HG03354 (cell line): Measurements from ENCODE around the gene DNM2.
"Not testable (repeated sequence)": the region's sequence is repeated elsewhere in the genome, so short reads cannot be mapped to it uniquely, and the experiment has no call there.

Experiments
- ATAC-seq: cut with Tn5 transposase; IDR thresholded peaks from one replicate; pipeline ENCODE4 v1.9.1; 2021; ENCODE audit warnings: mild to moderate bottlenecking; ENCODE audit not compliant: unreplicated experiment, poor library complexity, severe bottlenecking

The DNM2 gene

DNA sequence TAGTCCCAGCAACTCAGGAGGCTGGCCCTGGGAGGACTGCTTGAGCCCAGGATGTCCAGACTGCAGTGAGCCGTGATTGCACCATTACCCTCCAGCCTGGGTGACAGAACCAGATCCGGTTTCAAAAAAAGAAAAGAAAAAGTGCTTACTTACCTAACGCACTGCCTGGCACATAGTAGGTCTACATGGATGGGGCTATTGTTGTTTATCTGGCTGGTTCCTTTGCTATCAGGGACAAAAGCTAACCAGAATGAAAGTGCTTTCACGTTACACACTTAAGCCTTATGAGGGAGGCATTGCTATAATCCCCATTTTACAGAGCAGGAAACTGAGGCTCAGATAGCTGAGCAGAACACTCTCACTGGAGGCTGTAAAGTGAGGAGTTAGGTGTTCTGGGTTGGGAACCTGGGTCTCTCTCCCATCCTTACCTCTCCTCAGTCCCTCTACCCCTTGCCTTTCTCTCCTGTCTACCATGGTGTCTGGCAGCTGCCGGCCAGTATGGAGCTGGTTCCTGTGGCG lies 2.8 kb downstream of the DNM2 start:
- ATAC-seq, result no peak

DNA sequence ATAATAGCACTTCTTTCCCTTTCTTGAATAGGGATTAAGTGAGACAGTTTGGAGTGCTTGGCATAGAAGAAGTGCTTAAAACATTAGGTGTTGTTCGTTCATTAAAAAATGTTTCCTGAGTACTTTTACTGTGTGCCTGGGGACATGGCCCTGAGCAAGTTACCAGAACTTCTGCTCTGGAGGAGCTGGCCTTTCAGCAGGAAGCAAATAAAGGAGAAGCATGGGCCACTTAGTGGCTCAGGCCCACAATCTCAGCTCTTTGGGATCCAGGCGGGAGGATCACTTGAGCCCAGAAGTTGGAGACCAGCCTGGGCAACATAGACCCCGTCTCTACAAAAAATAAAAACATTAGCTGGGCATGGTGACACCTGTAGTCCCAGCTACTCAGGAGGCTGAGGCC lies 5.7 kb downstream of the DNM2 start:
- no peak for ATAC-seq

DNA sequence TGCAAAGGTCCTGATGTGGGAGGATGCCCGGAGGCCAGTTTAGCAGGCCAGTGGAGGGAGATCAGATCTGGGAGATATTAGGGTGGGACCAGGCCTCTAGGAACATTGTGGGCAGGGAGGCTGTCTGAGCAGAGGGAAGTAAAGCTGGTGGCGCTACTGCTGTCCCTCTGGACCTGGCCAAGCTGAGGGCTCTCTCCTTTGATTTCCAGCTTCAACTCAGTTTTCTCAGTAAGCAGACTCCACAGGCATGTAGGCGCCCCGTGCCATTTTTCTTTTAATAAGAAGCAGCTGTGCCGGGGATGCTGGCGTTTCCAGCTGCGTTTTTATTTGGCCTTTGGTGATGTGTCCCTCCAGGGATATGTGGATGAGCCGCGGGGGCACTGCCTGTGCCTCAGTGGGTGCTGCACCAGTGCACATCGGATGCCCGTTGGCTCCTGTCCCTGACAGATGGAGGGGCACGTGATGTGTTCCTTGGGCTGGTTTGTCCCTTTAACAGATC lies 6.7 kb downstream of the DNM2 start:
- ATAC-seq, result no peak

DNA sequence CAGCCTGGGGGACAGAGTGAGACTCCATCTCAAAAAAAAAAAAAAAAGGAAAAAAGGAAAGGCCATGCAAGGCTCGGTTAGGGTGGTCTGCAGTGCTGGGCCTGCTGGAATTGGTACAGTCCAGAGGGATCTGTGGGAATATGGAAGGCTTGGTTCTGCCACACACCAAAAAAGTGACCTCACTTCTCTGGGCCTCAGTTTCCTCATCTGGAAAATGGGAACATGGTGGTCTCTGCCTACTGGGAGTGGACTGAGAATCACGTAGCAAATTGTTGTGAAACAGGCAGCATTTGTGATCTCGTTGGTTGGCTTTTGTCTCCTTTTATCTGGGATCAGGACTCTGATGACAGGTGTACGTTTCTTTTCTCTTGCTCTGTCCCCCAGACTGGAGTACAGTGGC lies 7.5 kb downstream of the DNM2 start:
- ATAC-seq, result no peak

DNA sequence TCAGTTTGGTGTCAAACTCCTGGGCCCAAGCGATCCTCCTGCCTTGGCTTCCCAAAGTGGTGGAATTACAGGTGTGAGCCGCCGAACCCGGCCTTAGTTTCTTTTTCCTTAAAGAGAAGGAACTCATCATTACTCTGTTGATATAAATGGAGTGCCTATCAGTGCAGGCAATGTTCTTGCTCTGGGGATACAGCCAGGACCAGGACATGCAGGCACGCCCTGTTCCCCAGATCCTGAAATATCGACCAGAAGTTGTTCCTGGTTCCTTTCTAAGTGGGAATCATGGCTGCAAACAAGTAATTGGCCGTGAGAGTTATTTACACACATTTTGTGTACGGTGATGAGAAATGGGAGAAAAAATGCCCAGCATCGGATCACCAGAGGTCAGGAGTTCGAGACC lies 8.4 kb downstream of the DNM2 start:
- no peak for ATAC-seq

DNA sequence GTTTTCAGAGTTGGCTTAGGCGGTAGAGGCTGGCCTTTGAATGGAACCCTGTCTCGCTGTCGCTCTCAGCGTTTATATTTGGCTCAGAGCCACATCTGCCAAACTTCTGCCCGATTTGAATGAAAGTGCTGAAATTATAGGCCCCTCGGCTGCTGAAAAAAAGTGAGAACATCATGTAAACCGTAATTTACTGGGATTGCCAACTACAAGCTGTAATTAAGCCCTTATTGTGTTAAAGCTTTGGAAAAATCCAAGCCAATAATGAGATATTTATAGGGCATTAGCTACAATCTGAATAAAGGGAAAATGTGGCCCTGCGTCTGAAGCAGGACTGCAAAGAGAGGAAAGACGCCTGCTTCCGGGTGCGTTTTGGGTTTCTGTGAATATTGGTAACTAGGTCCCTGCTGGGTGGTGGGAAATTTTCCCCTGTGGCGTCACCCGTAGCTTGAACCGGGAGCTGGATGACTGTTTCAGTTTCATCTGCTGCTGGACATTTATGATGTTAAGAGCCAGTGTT lies 9.9 kb downstream of the DNM2 start:
- no peak for ATAC-seq

DNA sequence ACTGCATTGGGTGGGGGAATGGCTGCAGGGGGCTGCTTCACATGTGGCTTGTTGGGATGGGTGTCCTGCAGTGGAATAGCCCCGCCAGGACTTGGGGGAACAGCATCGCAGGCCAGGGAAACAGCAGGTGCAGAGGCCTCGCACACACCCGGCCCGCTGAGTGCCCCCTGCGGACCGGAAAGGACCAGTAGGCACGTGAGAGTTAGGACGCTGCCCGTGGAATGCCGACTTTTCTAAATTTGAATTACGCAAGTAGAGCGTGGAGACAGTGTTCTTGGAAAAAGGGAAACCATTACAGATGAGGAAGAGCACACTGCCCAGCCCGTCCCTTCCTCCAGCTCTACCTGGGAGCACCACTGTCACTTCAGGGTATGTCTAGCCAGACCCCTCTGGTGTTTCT lies 11.5 kb downstream of the DNM2 start:
- no peak for ATAC-seq

DNA sequence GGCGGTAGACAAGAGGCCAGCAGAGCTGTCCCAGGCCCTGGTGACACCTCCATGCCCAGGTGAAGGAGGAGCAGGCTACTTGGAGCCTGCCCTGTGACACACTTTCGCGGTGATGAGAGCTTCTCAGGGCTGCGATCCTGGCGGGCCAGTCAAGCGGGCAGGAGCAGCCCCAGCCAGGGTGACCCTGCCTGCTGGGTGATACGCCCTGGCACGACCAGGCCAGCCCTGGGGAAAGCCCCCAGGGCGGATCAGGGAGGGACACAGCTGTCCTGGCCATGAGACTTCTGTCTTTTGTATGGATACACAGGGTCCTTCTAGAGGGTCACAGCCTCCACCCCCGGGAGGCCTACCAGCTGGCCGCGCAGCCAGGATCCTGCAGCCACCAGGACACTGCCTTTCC lies 13.1 kb downstream of the DNM2 start:
- no peak for ATAC-seq

DNA sequence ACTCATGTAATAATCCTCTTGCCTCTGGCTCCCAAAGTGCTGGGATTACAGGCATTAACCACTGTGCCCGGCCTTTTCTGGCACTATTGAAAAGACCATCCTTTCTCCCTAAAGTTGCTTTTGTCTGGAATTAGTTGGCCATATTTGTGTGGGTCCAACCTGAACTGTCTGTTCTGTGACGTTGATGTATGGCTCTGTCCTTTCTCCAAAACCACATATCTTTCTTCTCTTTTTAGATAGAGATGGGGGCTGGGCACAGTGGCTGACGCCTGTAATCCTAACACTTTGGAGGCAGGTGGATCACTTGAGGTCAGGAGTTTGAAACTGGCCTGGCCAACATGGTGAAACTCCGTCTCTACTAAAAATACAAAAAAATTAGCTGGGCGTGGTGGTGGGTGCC lies 17.9 kb downstream of the DNM2 start:
- no peak for ATAC-seq

DNA sequence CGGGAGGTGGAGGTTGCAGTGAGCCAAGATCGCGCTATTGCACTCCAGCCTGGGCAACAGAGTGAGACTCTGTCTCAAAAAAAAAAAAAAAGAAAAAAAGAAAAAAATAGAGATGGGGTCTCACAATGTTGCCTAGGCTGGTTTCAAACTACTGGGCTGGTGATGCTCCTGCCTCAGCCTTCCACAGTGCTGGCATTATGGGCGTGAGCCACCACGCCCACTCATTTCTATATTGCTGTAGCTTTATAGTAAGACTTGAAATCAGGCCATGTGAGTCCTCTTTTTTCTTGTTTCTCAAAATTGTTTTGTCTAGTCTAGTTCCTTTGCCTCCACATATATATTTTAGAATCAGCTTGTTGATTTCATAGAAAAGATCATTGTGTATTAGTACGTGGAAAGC lies 18.3 kb downstream of the DNM2 start:
- ATAC-seq, result no peak

DNA sequence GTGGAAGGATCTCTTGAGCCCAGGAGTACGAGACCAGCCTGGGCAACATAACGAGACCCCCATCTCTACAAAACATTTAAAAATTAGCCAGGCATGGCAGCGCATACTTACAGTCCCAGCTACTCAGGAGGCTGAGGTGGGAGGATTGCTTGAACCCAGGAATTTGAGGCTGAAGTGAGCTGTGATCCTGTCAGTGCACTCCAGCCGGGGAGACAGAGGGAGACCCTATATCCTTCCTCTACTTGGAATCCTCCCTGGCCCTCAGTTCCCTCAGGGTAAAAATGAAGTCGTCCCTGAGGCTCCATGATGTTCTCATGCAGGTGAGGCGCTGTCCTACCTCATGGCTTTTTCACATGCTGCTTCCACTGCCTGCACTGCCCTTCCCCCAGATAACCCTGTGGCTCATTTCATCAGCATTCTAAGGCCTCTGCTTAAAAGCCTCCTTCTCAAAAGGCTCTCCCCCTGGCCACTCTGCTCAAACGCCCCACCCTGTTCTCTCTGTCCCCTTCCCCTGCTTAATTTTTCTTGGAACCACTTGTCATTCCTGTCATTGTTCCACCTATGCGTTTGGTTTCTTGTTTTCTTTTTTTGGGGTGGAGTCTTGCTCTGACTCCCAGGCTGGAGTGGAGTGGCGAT lies 19.2 kb downstream of the DNM2 start:
- ATAC-seq, result no peak

DNA sequence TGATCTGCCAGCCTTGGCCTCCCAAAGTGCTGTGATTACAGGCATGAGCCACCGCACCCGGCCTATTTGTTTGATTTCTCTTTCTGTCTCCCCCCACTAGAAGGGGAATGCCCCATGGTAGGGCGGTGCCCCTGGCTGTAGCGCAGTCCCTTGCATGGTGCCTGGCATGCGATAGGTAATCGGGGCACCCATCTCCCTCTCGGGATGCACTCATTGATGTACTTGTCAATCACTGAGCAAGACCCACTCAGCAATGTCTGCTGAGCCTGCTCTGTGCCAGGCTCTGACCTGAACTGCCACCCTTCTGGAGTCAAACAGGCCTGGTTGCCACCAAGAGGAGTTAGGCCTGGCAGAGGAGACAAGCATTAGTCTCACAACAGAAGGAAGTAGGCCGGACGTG lies 19.8 kb downstream of the DNM2 start:
- ATAC-seq, result no peak

DNA sequence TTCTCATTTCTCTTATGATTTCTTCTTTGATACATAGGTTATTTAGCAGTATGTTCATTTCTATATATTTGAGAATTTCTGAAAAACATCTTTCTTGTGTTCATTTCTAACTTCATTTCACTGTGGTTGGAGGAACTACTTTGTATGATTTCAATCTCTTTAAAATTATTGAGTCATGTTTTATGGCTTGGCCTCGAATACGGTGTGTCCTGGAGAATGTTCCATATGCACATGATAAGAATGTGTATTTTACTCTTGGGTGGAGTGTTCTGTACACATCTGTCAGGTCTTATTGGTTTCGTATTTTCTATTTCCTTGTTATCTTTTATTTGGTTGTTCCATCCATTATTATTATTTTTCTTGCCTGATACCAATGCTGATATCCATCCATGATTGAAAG lies 22.9 kb downstream of the DNM2 start:
- no peak for ATAC-seq

DNA sequence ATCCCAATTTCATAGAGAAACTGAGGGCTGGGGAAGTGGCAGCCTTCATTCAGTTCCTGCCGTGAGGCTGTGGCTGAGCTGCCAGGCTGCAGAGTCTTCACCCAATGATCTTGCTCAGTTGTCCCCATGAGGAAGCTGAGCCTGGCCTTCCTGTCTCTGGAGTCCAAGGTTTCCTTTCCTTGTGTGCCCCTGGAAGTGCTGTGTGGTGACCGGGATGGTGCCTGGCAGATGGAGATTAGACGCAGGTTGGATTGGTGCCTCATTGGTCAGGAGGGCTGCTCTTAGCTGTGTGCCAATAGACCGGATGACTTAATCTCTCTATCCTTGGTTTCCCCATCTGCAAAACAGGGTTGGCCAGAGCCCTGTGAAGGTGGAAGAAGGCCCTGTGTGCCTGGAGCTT lies 24.6 kb downstream of the DNM2 start:
- no peak for ATAC-seq

DNA sequence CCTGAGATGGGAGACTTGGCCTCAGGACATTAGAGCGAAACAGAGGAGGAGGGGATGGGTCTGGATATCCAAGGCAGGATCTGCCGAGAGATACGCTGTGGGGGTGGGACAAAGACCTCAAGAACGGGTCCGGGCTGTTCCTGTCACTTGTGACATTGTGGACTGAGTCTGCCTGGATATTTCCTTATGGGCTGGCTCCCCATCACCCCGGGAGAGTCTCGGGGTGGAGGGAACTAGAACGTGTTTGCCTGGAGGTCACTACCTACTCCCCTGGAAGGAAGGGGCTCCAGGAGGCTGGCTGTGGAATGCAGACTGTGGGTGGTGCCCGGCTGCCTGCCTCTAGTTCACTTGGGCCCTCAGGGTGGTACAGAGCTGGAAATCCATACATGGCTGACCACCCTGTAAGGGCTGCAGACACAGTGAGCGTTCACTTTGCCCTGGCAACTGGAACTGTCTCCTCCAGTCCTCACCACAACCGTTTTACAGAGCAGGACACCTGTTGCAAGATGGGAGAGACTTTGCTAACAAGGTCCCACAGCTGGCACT lies 26.4 kb downstream of the DNM2 start:
- ATAC-seq, result no peak

DNA sequence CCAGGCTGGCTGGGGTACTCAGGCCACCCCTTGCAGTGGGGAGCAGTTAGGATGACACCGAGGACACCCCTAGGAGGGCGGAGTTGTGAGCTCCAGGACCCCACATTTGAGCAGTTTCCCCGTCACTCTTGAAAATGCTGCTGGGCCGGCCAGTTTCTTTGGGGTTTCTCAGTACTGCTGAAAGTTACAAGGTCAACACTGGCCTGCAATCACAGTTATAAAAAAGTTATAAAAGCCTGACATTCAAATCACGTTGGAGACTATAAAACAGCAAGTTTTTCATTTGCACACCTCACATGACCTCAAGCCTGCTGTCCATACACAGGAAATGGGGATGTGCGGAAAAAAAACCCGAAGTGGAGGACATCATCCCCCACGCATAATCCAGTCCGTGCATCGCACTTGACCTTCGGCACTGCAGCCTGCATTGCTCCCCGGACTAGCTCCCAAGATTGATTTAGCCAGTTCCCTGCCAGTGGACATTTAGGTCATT lies 27.0 kb downstream of the DNM2 start:
- no peak for ATAC-seq

DNA sequence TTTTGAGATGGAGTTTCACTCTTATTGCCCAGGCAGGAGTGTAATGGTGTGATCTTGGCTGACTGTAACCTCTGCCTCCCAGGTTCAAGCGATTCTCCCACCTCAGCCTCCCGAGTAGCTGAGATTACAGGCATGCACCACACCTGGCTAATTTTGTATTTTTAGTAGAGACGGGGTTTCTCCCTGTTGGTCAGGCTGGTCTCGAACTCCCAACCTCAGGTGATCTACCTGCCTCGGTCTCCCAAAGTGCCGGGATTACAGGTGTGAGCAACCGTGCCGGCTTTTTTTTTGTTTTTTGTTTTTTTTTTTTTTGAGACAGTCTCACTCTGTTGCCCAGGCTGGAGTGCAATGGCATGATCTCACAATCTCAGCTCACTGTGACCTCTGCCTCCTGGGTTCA lies 28.6 kb downstream of the DNM2 start:
- not testable (repeated sequence) for ATAC-seq

DNA sequence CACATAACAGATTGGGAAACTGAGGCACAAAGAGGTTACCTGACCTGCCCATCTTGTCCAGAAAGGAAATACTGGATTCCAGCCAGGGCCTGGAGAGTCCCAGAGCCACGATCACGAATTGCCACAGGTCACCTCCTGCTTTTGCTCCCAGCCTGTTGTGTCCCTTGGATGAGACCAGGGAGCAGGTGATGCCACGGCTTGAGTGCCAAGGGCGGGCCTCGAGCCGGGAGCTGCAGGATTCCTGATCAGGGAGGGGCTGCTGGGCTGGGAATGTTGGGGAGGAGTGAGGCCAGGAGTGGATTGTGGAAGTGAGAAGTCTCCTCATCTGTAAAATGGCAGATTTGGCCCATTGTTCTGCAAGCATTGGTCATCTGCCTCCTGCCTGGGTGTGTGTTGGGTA lies 29.4 kb downstream of the DNM2 start:
- ATAC-seq, result no peak

DNA sequence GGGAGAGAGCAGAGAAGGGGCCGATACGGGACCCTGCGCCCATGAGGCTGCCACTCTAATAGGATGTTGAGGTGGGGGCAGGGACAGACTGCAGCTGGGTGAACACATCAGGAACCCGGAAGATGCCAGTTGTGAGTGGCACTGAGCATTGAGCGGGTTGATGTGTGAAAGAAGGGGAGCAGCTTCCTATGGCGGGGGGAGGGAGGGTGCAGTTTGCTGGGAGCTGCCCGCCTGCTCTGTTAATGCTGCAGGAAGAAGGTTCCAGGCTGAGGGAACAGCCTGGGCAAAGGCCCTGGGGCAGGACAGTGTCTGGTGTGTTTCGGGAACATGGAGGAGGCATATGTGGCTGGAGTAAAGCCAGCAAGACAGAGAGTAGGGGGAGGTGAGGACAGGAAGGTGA lies 29.8 kb downstream of the DNM2 start:
- ATAC-seq, result no peak

DNA sequence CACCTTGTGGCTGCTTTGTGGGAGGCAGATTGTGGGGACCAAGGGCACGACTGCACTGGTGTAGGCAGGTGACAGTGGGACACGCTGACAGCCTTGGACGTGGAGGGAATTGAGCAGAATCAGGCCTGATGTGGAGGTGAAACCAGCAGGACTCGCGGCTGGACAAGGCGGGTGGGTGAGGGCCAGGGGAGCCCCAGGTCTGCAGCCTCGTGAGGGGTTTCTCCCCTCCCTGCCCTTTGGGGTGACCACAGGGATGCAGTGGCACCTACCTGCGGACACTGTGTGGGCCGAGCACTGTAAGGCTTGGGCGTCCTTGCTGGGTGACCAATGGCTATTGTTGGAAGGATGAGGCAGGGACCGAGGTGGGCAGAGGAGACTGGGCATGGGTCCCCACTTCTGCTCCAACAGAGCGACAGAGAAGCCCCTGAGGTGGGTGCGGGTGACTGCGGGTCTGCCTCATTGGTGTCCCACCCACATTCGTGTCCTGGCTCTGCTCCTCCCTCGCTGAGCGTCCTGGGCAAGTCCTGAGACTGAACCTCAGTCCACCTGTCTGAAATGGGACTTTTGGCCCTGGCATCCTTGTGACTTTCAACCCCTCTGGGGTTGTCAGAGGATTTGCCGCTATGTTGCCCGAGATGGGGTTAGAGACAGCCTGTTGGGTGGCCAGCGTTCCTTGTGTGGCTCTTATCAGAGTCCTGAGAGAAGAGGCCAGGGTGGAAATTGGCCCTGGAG lies 30.5 kb downstream of the DNM2 start:
- ATAC-seq, result no peak

DNA sequence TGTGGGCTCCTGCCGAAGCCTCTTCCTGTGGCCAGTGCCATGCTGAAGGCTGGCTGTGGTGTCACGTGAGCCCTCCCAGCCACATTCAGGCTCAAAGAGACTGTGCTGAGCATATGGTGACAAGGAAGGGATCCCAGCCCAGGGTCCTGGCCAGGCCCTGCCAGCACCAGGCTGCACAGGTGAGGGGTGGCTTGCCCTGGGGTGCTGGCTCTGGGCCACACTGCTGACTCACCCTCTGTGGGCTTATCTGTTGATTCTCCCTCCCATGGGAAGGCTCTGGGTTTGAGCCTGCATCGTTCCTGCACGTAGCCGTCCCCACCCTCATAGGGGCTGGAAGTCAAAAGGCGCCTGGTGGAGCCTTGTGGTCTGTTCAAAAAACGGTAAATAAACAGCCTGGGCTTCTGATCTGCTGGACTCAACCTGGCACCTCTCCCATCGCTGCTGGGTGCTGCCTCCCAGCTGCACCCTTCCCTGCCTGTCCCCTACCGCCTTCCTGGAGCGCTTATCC lies 31.1 kb downstream of the DNM2 start:
- ATAC-seq, result no peak
